Activated CD4-positive, alpha-beta T cell treated with anti-CD3 and anti-CD28 coated beads, Interleukin-2, amount 10 ng/mL, durations not matched to agents 24 days and 14 days (primary cell): Measurements from ENCODE around the gene FGF11. TPM values are rescaled to one million over a fixed set of nuclear protein-coding genes. Genes with fewer than 3 reads are reported as not detected.
"Not testable (repeated sequence)": the region's sequence is repeated elsewhere in the genome, so short reads cannot be mapped to it uniquely, and the experiment has no call there.

Experiments used
- DNase-seq: peaks from one replicate; pipeline ENCODE4 v3.0.0; 2022
- H3K27ac Mint-ChIP-seq: one replicate; pipeline ENCODE4 v1.8.0; 2022; ENCODE audit warnings: mild to moderate bottlenecking, mixed read lengths
- H3K27me3 Mint-ChIP-seq: one replicate; pipeline ENCODE4 v1.8.0; 2022; ENCODE audit warnings: mixed read lengths
- H3K36me3 Mint-ChIP-seq: one replicate; pipeline ENCODE4 v1.8.0; 2022; ENCODE audit warnings: low read depth, mild to moderate bottlenecking, mixed read lengths
- H3K4me1 Mint-ChIP-seq: one replicate; pipeline ENCODE4 v1.8.0; 2021; ENCODE audit warnings: mixed read lengths
- H3K4me3 Mint-ChIP-seq: one replicate; pipeline ENCODE4 v1.8.0; 2022; ENCODE audit warnings: mild to moderate bottlenecking, moderate library complexity, mixed read lengths
- H3K9me3 Mint-ChIP-seq: one replicate; pipeline ENCODE4 v1.8.0; 2021; ENCODE audit warnings: mixed read lengths
- intact Hi-C: fragments of 100-400 bp; cut with micrococcal nuclease; formaldehyde crosslinking; loops from one replicate; pipeline ENCODE4 v1.15.1; 2023
- total RNA-seq: library from RNA; stranded (reverse); gene quantifications from 2 replicates; pipeline ENCODE4 v1.2.3, GENCODE V29; 2022

Gene FGF11
- total RNA-seq, 1 donor from 2014 or later, result 9.5 TPM

DNA sequence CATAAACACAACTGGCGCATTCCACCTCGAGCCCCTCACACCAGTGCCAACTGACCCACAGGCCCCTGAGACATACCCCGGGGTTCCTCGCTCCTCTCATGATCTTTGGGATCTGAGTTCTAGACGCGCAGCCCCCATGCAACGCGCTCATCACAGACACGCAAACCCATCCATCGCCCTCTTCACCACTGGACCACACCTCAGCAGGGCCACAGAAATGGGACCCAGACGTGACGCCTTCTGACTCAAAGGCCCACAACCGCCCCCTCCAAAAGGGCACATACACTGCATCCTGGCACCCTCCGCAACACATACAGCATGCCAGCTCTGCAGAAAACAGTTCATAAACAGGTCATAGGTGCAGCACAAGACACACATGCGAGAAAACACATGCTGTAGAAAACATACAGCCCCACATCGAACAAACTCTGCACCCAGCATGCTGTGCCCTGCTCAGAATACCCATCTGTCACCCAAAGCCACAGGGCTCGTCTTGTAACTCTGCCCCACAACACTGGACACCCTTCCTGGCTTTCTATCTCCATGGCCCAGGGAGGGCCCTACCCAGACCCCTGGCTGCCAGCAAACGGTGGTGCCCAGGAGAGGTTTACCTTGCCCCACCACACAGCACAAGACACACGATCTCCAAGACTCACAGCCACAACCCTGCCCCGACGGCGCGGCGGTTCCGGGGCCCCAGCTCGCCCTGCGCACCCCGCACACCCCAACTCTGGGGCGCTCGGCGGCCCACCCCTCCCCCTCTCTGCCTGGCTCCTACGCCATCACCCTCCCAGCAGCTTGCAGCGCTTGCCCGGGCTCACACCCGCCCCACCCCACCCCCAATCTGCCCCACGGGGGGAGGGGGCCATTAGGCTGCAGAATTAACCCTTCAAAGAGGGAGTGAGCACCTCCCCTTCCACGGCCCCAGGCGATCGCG, 39.2 kb downstream of the FGF11 start:
- Mint-ChIP-seq H3K4me1 (peaks cover 52% of the 10 kb centered on the region), H3K9me3 (no peaks in the 10 kb centered on the region), H3K27me3 (no peaks in the 10 kb centered on the region), H3K27ac (peak overlapping the region; percentile 78), H3K36me3 (peaks cover 7% of the 10 kb centered on the region), H3K4me3 (peak overlapping the region; percentile 90)
- peak; percentile 88 for DNase-seq
- intact Hi-C loops, result loop anchor here (1.0 kb wide), 1 partner anchor 22 kb away; no protein-coding TSS in a partner anchor

DNA sequence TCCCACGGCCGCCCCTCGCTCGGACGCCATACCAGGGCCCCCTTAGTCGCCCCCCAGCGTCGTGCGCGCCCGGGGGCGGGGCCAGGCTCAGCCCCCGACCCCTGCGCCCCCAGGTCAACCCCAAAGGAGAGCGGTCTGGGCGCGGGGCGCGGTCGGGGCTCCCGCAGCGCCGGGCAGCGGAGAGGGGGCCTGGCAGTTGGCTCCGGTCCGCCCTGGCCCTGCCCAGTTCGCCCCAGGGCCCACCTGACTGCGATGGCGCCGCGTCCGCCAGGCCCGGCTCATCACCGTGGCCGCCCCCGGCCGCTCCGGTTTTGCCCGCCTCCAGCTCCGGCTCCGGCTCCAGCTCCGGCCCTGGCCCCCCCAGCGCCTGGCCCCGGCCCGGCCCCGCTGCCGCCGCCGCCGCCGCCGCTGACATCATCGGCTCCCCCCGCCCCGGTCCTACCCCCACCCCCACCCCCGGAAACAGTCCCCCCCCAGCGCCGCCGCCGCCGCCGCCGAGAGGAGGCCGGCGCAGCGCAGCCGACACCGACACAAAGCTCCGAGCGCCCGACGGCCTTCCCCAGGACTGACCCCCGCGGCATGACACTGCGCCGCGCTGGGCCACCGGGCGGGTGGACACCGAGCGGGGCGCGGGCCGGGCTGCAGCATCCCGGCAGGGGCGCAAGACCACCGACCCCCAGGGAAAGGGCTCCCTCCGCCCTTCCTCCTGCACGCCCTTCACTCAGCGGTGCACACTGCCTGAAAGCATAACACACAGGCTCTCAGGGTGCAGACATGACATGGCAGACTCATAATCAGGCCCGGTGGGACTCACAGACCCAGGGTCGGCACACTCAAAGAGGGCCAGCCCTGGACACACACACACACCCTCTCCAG, 40.1 kb downstream of the FGF11 start, which contains the start of gene ZBTB4:
Gene ZBTB4, minus strand, starts transcription at position 419 of the 876 bp plus-strand sequence. CDS start 12,830 bp downstream, outside the sequence.
- intact Hi-C loops, result loop anchor here (5.0 kb wide), 2 partner anchors 127 to 363 kb away; partner anchors contain the start of gene KCTD11
- H3K27me3 Mint-ChIP-seq, result no peaks in the 10 kb centered on the region
- DNase-seq, result peak; percentile 90
- peak within 1 kb of the TSS; percentile 90 for H3K4me3 Mint-ChIP-seq
- peak within 1 kb of the TSS; percentile 88 for H3K27ac Mint-ChIP-seq
- H3K36me3 Mint-ChIP-seq, result peaks cover 7% of the 10 kb centered on the region
- H3K4me1 Mint-ChIP-seq, result peaks cover 56% of the 10 kb centered on the region
- H3K9me3 Mint-ChIP-seq, result no peaks in the 10 kb centered on the region

DNA sequence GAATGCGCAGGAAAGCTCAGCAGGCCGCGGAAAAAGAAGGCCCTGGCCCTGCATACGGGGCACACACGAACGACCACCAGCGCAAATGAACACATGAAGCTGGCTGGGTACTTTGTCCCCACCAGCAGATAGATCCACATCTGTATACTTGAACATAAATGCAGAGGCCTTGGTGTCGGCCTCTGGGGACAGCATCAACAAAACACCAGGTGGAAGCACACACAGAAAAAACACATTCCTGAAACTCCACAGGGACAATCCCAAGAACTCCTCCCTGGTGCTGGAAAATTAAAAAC, 40.7 kb downstream of the FGF11 start:
- H3K4me1 Mint-ChIP-seq, result peaks cover 56% of the 10 kb centered on the region
- H3K4me3 Mint-ChIP-seq, result peak overlapping the region; percentile 88

DNA sequence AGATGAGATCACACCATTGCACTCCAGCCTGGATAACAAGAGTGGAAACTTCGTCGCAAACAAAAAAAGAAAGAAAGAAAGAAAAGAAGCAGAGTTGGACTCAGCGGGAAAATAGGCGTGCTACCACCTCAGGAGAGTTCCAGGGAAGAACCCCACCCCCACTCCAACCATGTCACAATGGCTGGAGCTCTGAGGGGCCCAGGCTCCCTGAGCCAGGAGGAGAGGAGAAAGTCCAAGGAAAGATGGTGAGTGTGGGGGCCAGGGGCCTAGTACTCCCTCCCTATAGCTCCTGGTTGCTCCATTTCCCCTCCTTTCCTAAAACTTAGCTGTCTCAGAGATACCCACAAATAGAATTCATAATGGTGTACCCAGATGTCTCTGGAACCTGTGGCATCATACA, 42.0 kb downstream of the FGF11 start, which contains the start of gene SLC35G6:
Gene SLC35G6, plus strand, starts transcription at position 172 of the 400 bp plus-strand sequence. Its CDS starts 71 bp downstream, at position 243.
- H3K9me3 Mint-ChIP-seq, H3K27me3 Mint-ChIP-seq, DNase-seq: not testable (repeated sequence)
- intact Hi-C loops, result loop anchor here (5.0 kb wide), 2 partner anchors 129 to 361 kb away; partner anchors contain the start of gene KCTD11
- Mint-ChIP-seq H3K36me3 (peaks cover 14% of the 10 kb centered on the region), H3K4me3 (peak within 1 kb of the TSS; percentile 88), H3K4me1 (peaks cover 60% of the 10 kb centered on the region), H3K27ac (peak within 1 kb of the TSS; percentile 59)

More for the DNA sequence above, 40.7 kb downstream of the FGF11 start:
- Mint-ChIP-seq H3K27me3 (no peaks in the 10 kb centered on the region), H3K9me3 (no peaks in the 10 kb centered on the region), H3K27ac (peak overlapping the region; percentile 88), H3K36me3 (peaks cover 10% of the 10 kb centered on the region)
- intact Hi-C loops, result loop anchor here (5.0 kb wide), 2 partner anchors 128 to 362 kb away; partner anchors contain the start of gene KCTD11
- DNase-seq, result no peak

DNA sequence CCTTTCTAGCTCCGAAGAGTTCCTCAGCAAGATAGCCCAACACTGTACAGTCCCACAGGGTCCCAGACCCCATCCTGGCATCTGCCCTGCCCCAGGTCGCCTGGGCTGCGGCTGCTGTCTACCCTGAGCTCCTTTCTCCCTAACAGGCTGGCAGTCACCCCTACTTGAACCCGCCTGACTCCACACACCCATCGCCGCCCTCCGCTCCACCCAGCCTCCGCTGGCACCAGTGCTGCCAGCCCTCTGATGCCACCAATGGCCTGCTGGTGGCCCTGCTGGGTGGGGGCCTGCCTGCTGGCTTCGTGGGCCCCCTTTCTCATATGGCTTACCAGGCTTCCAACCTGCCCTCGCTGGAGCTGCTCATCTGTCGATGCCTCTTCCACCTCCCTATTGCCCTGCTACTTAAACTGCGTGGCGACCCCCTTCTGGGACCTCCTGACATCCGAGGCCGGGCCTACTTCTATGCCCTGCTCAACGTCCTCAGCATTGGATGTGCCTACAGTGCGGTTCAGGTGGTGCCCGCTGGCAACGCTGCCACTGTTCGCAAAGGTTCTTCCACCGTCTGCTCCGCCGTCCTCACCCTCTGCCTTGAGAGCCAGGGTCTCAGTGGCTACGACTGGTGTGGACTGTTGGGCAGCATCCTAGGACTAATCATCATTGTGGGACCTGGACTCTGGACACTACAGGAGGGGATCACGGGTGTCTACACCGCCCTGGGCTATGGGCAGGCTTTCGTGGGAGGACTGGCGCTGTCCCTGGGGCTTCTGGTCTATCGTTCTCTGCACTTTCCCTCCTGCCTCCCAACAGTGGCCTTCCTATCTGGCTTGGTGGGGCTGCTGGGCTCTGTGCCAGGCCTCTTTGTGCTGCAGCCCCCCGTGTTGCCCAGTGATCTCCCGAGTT, 42.8 kb downstream of the FGF11 start:
- not testable (repeated sequence) for H3K27me3 Mint-ChIP-seq, DNase-seq, H3K9me3 Mint-ChIP-seq
- H3K4me1 Mint-ChIP-seq, result peaks cover 55% of the 10 kb centered on the region
- peaks cover 15% of the 10 kb centered on the region for H3K36me3 Mint-ChIP-seq
- peak overlapping the region; percentile 100 for H3K27ac Mint-ChIP-seq
- intact Hi-C loops, result loop anchor here (5.0 kb wide), 2 partner anchors 130 to 360 kb away; partner anchors contain the start of gene KCTD11
- peak overlapping the region; percentile 88 for H3K4me3 Mint-ChIP-seq

DNA sequence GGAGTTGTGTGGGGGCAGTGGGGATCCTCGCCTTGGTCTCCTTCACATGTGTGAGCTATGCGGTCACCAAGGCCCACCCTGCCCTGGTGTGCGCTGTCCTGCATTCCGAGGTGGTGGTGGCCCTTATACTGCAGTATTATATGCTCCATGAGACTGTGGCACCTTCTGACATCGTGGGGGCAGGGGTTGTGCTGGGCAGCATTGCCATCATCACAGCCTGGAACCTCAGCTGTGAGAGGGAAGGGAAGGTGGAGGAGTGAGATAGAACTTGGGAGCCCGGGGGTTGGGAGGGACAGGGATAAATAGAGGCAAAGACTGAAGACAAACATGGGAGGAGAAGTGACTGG, 43.4 kb downstream of the FGF11 start:
- H3K4me1 Mint-ChIP-seq, result peaks cover 54% of the 10 kb centered on the region
- peak; percentile 65 for DNase-seq
- intact Hi-C loops, result loop anchor here (1.0 to 5.0 kb wide), 5 partner anchors 27 to 360 kb away; partner anchors contain the start of genes KCTD11, TMEM102 and TMEM256
- peaks cover 20% of the 10 kb centered on the region for H3K36me3 Mint-ChIP-seq
- not testable (repeated sequence) for H3K9me3 Mint-ChIP-seq, H3K27me3 Mint-ChIP-seq
- peak overlapping the region; percentile 100 for H3K27ac Mint-ChIP-seq
- H3K4me3 Mint-ChIP-seq, result peak overlapping the region; percentile 88

DNA sequence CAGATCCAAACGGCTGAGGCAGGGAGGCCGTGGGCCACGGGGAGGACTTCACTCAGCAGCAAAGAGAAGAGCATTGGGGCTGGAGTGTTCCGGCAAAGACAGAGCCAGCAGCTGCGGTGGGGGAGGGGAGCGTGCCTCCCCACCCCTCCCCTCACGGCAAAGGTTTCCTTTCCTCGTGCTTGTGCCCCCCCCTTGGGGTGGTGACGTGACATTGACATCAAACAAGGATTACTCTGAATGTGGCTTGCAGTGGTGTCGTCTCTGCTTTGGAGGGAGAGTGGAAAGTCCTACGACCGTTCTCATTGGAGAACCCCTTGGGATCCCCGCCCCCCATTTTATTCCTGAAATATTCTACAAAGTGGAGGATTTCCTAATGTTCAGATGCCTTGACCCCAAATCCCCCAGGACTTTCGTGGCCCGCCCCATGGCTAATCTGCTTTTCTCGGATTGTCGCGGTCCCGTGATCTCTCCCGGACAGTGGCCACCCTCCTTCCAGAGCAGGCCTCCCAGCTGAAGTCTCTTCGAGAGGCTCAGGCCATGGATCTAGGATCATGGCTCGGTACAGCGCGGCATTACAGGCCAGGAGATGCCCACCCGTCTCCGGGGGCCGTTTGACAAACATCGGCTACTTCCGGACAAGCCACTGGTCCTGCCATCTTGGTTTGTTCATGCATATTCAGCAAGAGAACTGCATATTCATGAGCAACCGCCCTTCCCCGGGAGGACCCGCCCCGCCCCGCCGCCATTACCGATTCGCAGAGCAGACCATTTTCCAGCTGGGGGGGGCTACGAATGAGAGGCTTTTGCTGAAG, 44.1 kb downstream of the FGF11 start:
- peak overlapping the region; percentile 100 for H3K27ac Mint-ChIP-seq
- DNase-seq, result peak; percentile 97
- H3K36me3 Mint-ChIP-seq, result peaks cover 22% of the 10 kb centered on the region
- peaks cover 50% of the 10 kb centered on the region for H3K4me1 Mint-ChIP-seq
- H3K4me3 Mint-ChIP-seq, result peak overlapping the region; percentile 88
- no peaks in the 10 kb centered on the region for H3K9me3 Mint-ChIP-seq
- H3K27me3 Mint-ChIP-seq, result no peaks in the 10 kb centered on the region
- intact Hi-C loops, result loop anchor here (1.0 to 5.0 kb wide), 10 partner anchors 28 to 359 kb away; partner anchors contain the start of genes EIF5A, KCTD11, PLSCR3 and SENP3

- no peaks in the 10 kb centered on the region for H3K9me3 Mint-ChIP-seq
- peaks cover 55% of the 10 kb centered on the region for H3K4me1 Mint-ChIP-seq
- peak; percentile 99 for DNase-seq
- no peaks in the 10 kb centered on the region for H3K27me3 Mint-ChIP-seq
- H3K27ac Mint-ChIP-seq, result peak within 1 kb of the TSS; percentile 100
- H3K36me3 Mint-ChIP-seq, result peaks cover 26% of the 10 kb centered on the region
- intact Hi-C loops, result loop anchor here (2.0 to 5.0 kb wide), 7 partner anchors 65 to 358 kb away; partner anchors contain the start of genes EIF5A, KCTD11, PLSCR3 and SENP3
- peak within 1 kb of the TSS; percentile 88 for H3K4me3 Mint-ChIP-seq
Observed at GRCh38 chr17:7484067-7484918, 45.0 kb downstream of the FGF11 start, which contains the start of gene POLR2A. Gene POLR2A, plus strand, starts transcription at chr17:7484366.

DNA sequence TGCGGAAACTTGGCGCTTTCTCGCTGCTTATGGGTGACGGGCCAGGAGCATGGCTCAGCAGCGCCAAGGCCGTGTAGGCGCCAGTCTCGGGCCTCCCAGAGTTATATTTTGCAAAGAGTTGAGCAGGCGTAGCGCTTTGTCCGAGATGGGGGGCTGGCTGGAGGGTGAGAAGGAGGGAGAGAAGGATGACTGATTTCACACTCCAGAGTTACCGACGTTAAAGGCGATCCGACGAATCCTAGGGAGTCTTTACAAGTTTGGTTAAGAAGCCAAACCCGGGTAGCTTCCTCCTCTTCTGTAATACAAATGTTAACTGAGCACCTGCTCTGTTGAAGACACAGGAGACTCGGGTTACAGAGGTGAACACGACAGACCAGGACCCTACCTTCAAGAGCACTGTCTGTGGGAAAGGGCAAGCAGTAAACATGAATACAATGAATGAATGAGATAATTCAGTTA, 45.6 kb downstream of the FGF11 start:
- Mint-ChIP-seq H3K9me3 (no peaks in the 10 kb centered on the region), H3K27ac (peak overlapping the region; percentile 100), H3K4me3 (peak overlapping the region; percentile 88), H3K4me1 (peaks cover 58% of the 10 kb centered on the region), H3K27me3 (no peaks in the 10 kb centered on the region), H3K36me3 (peaks cover 30% of the 10 kb centered on the region)
- intact Hi-C loops, result loop anchor here (2.0 to 5.0 kb wide), 7 partner anchors 64 to 357 kb away; partner anchors contain the start of genes EIF5A, KCTD11, PLSCR3 and SENP3
- DNase-seq, result no peak

- intact Hi-C loops, result loop anchor here (2.0 kb wide), 1 partner anchor 15 kb away; no protein-coding TSS in a partner anchor
- no peak for DNase-seq
- peaks cover 37% of the 10 kb centered on the region for H3K36me3 Mint-ChIP-seq
- H3K4me3 Mint-ChIP-seq, result peak overlapping the region; percentile 88
- H3K4me1 Mint-ChIP-seq, result peaks cover 59% of the 10 kb centered on the region
- peak overlapping the region; percentile 51 for H3K27ac Mint-ChIP-seq
- H3K27me3 Mint-ChIP-seq, result no peaks in the 10 kb centered on the region
- no peaks in the 10 kb centered on the region for H3K9me3 Mint-ChIP-seq
Observed at GRCh38 chr17:7486181-7486580, 46.9 kb downstream of the FGF11 start.

- Mint-ChIP-seq H3K27ac (no peak overlapping the region), H3K4me1 (peaks cover 57% of the 10 kb centered on the region), H3K36me3 (peaks cover 58% of the 10 kb centered on the region), H3K4me3 (peak overlapping the region; percentile 24), H3K27me3 (no peaks in the 10 kb centered on the region), H3K9me3 (no peaks in the 10 kb centered on the region)
- DNase-seq, result no peak
- intact Hi-C loops, result no loop called here
Observed at GRCh38 chr17:7490144-7490543, 50.8 kb downstream of the FGF11 start.
